ENCODE data around the gene SFTPD.
"Not testable (repeated sequence)": the region's sequence is repeated elsewhere in the genome, so short reads cannot be mapped to it uniquely, and the experiment has no call there.

Gene SFTPD

GRCh38 chr10:79948976-79949722 is at the start of gene SFTPD:
SFTPD (minus strand) TSS chr10:79949105; CDS start chr10:79946659, 2,446 bp downstream.
- no peak for DNase-seq (ENCODE audit: low read depth)

GRCh38 chr10:79995979-79996634 is 47.2 kb upstream of the SFTPD start:
- DNase-seq (ENCODE audit: low read depth): no peak

GRCh38 chr10:79994556-79994955 is 45.7 kb upstream of the SFTPD start:
- no peak for DNase-seq (ENCODE audit: low read depth)

- not testable (repeated sequence) for DNase-seq (ENCODE audit: low read depth)
These were observed 39.3 kb upstream of the SFTPD start for GRCh38 chr10:79988199-79988598.

GRCh38 chr10:79986661-79987060 is 37.8 kb upstream of the SFTPD start:
- not testable (repeated sequence) for DNase-seq (ENCODE audit: low read depth)

GRCh38 chr10:79985481-79986072 is 36.7 kb upstream of the SFTPD start:
- DNase-seq (ENCODE audit: low read depth): no peak

GRCh38 chr10:79984851-79985250 is 35.9 kb upstream of the SFTPD start:
- peak; percentile 24 for DNase-seq (ENCODE audit: low read depth)

- DNase-seq (ENCODE audit: low read depth): no peak
These were observed 34.5 kb upstream of the SFTPD start for GRCh38 chr10:79983286-79983909.

GRCh38 chr10:79982861-79983260 is 34.0 kb upstream of the SFTPD start:
- DNase-seq (ENCODE audit: low read depth): no peak

GRCh38 chr10:79982362-79982800 is 33.5 kb upstream of the SFTPD start:
- DNase-seq (ENCODE audit: low read depth): no peak

- DNase-seq (ENCODE audit: low read depth): no peak
These were observed 32.8 kb upstream of the SFTPD start for GRCh38 chr10:79981450-79982361.

- DNase-seq (ENCODE audit: low read depth): no peak
These were observed 31.8 kb upstream of the SFTPD start for GRCh38 chr10:79980711-79981110.

GRCh38 chr10:79979976-79980687 is 31.2 kb upstream of the SFTPD start:
- no peak for DNase-seq (ENCODE audit: low read depth)

GRCh38 chr10:79979310-79979975 is 30.5 kb upstream of the SFTPD start:
- DNase-seq (ENCODE audit: low read depth): no peak

GRCh38 chr10:79976999-79977398 is 28.1 kb upstream of the SFTPD start:
- DNase-seq (ENCODE audit: low read depth): no peak

GRCh38 chr10:79970062-79970461 is 21.2 kb upstream of the SFTPD start:
- no peak for DNase-seq (ENCODE audit: low read depth)

- no peak for DNase-seq (ENCODE audit: low read depth)
These were observed 999 bp downstream of the SFTPD start for GRCh38 chr10:79947787-79948424.

- no peak for DNase-seq (ENCODE audit: low read depth)
These were observed 1.9 kb downstream of the SFTPD start for GRCh38 chr10:79947083-79947415.

- DNase-seq (ENCODE audit: low read depth): no peak
These were observed 2.4 kb downstream of the SFTPD start for GRCh38 chr10:79946271-79947082.
